K562 (cell line): ENCODE data around the gene LRRC8A. TPM values are rescaled to one million over a fixed set of nuclear protein-coding genes. Genes with fewer than 3 reads are reported as not detected.

Source experiments
- ARID4B ChIP-seq: sonication (generic); formaldehyde crosslinking; IDR thresholded peaks from 2 replicates; pipeline ENCODE4 v1.8.0; 2022; ENCODE audit warnings: mild to moderate bottlenecking, missing genetic modification reagents
- HMGN3 ChIP-seq: IDR thresholded peaks from 2 replicates; pipeline ENCODE4 v1.6.1; 2011; ENCODE audit warnings: borderline replicate concordance, low read depth, mild to moderate bottlenecking, mixed read lengths, low read length; ENCODE audit not compliant: insufficient read length; ENCODE audit errors: extremely low read depth
- IRF1 ChIP-seq: sonication (generic); formaldehyde crosslinking; IDR thresholded peaks from 2 replicates; pipeline ENCODE4 v1.8.0; 2022; ENCODE audit warnings: missing genetic modification reagents, mild to moderate bottlenecking, borderline replicate concordance
- MIER1 ChIP-seq: fragments of 450-650 bp; IDR thresholded peaks from 2 replicates; pipeline ENCODE4 v1.6.1; 2016; ENCODE audit warnings: antibody characterized with exemption, mild to moderate bottlenecking, low read depth
- MYC ChIP-seq, 2 experiments: fragments of 250-450 bp in 1 of 2; sonication (Bioruptor Pico) in 1 of 2; IDR thresholded peaks; 2 replicates each; pipeline versions ENCODE4 v1.5.1 to v1.6.1; 2012 to 2021; ENCODE audit warnings: low read depth in 2 of 2, borderline replicate concordance in 1 of 2, improper control_type of control experiment in 1 of 2, low read length in 1 of 2, mild to moderate bottlenecking in 1 of 2, moderate library complexity in 1 of 2
- NFIC ChIP-seq: fragments of 450-650 bp; IDR thresholded peaks from 2 replicates; pipeline ENCODE4 v1.6.1; 2017; ENCODE audit warnings: mild to moderate bottlenecking, inconsistent platforms
- PML ChIP-seq: IDR thresholded peaks from 2 replicates; pipeline ENCODE4 v1.6.1; 2012; ENCODE audit warnings: low read length, inconsistent platforms
- RCOR1 ChIP-seq, 2 experiments: IDR thresholded peaks; 2 replicates each; pipeline ENCODE4 v1.6.1; 2012; ENCODE audit warnings: low read depth in 2 of 2, low read length in 2 of 2, borderline replicate concordance in 1 of 2, improper control_type of control experiment in 1 of 2
- RFX7 ChIP-seq: fragments of 250-450 bp; sonication (Bioruptor Pico); IDR thresholded peaks from 2 replicates; pipeline ENCODE4 v1.5.1; 2021; ENCODE audit warnings: mild to moderate bottlenecking
- RHOXF2B ChIP-seq: fragments of 250-450 bp; sonication (Bioruptor Pico); conservative IDR thresholded peaks from 2 replicates; pipeline ENCODE4 v1.5.1; 2021
- SNIP1 ChIP-seq: fragments of 450-650 bp; IDR thresholded peaks from 2 replicates; pipeline ENCODE4 v1.7.1; 2017; ENCODE audit warnings: low read depth, mild to moderate bottlenecking
- SRSF3 ChIP-seq: fragments of 200-400 bp; formaldehyde crosslinking; IDR thresholded peaks from 2 replicates; pipeline ENCODE4 v1.6.1; 2016; ENCODE audit warnings: mild to moderate bottlenecking, low read length, moderate library complexity; ENCODE audit not compliant: insufficient read depth
- TAL1 ChIP-seq: fragments of 450-650 bp; IDR thresholded peaks from 2 replicates; pipeline ENCODE4 v1.6.1; 2016; ENCODE audit warnings: mild to moderate bottlenecking
- VEZF1 ChIP-seq: fragments of 200-800 bp; sonication (Bioruptor generic); IDR thresholded peaks from 2 replicates; pipeline ENCODE4 v1.6.1; 2017; ENCODE audit warnings: missing genetic modification characterization, missing compliant biosample characterization
- XRCC4 ChIP-seq: IDR thresholded peaks from one replicate; pipeline ENCODE4 v1.6.1; 2011; ENCODE audit not compliant: insufficient read depth, insufficient read length; ENCODE audit errors: extremely low read depth
- ZNF324 ChIP-seq: fragments of 250-450 bp; sonication (Bioruptor Pico); IDR thresholded peaks from 2 replicates; pipeline ENCODE4 v1.4.0; 2020; ENCODE audit warnings: mild to moderate bottlenecking
- ZNF354B ChIP-seq: fragments of 250-450 bp; sonication (Bioruptor Pico); IDR thresholded peaks from 2 replicates; pipeline ENCODE4 v1.4.0; 2020
- ZNF75A ChIP-seq: fragments of 450-650 bp; formaldehyde crosslinking; IDR thresholded peaks from 2 replicates; pipeline ENCODE4 v1.4.0; 2020; ENCODE audit warnings: mild to moderate bottlenecking
- polyA plus RNA-seq, 8 experiments: library from polyadenylated mRNA; depleted of rRNA in 4 of 8; stranded (reverse) in 5 of 8; unstranded in 3 of 8; fragments of >200 nt; fragmentation: Nextera tagmentation in 2 of 8; fragmentation: Illumina TruSeq in 1 of 8; extraction: Ambion mirVana in 2 of 8; extraction: Trizol in 1 of 8; gene quantifications; 2 replicates each; pipeline versions ENCODE4 v1.2.1 to v1.2.3, GENCODE V29; 2011 to 2014; ENCODE audit warnings: inconsistent platforms in 1 of 8, missing spikeins in 1 of 8
- total RNA-seq, 7 experiments: library from RNA; depleted of rRNA in 6 of 7; stranded (reverse); fragments of >200 nt in 6 of 7; fragmentation: Illumina TruSeq in 2 of 7; extraction: Trizol in 2 of 7; gene quantifications; 2 replicates each; pipeline versions ENCODE4 v1.2.1 to v1.2.3, GENCODE V29; 2011 to 2021; ENCODE audit warnings: low replicate concordance in 1 of 7

LRRC8A gene
- total and polyA plus RNA-seq, 9 of the 15 experiments (the other 6 are each of a cell fraction or from before 2014, with no cell fraction given) = 2.9 to 24.7 (median 8.9) TPM

- TF ChIP-seq VEZF1 (CRISPR knock-in tag) = peak; percentile 72; the same call in 1 of the 2 replicates
- no peak for TF ChIP-seq XRCC4
- TF ChIP-seq ZNF354B (CRISPR knock-in tag) = no peak
- peak; percentile 45 to 77; a peak in 2 of 4 replicates for TF ChIP-seq RCOR1 (IDR thresholded peaks at IDR 0.05; ENCODE audit: borderline replicate concordance in 1 of 2, low read depth in 2 of 2, low read length in 2 of 2)
- TF ChIP-seq MIER1 = no peak
- no peak for TF ChIP-seq RFX7 (CRISPR knock-in tag)
- no peak for TF ChIP-seq RHOXF2B (CRISPR knock-in tag)
- no peak for TF ChIP-seq ZNF75A (CRISPR knock-in tag)
- no peak for TF ChIP-seq SRSF3
- TF ChIP-seq ZNF324 = no peak
- no peak for TF ChIP-seq ARID4B (CRISPR knock-in tag)
- TF ChIP-seq SNIP1 = no peak
- peak; percentile 61 for TF ChIP-seq PML
- no peak for TF ChIP-seq IRF1
- no peak for TF ChIP-seq MYC (IDR thresholded peaks at IDR 0.05; ENCODE audit: low read depth, low read length)
- no peak for TF ChIP-seq MYC (CRISPR knock-in tag; IDR thresholded peaks at IDR 0.05; ENCODE audit: borderline replicate concordance, low read depth)
- TF ChIP-seq NFIC = peak; percentile 68
- no peak for TF ChIP-seq HMGN3
- peak; percentile 90 for TF ChIP-seq TAL1
Measured at GRCh38 chr9:128845186-128845931, 36.6 kb upstream of the LRRC8A start (continued).
